PC-9 (cell line): ENCODE results near the gene FXYD4.

ENCODE experiments used
- CTCF ChIP-seq: fragments of 200-600 bp; sonication (generic); conservative IDR thresholded peaks from 2 replicates; pipeline ENCODE4 v1.6.1; 2017; ENCODE audit warnings: mixed run types, antibody characterized with exemption, mild to moderate bottlenecking, moderate library complexity
- EZH2 ChIP-seq: fragments of 200-600 bp; sonication (generic); IDR thresholded peaks from 2 replicates; pipeline ENCODE4 v1.8.0; 2017; ENCODE audit warnings: antibody characterized with exemption, low read depth

DNA sequence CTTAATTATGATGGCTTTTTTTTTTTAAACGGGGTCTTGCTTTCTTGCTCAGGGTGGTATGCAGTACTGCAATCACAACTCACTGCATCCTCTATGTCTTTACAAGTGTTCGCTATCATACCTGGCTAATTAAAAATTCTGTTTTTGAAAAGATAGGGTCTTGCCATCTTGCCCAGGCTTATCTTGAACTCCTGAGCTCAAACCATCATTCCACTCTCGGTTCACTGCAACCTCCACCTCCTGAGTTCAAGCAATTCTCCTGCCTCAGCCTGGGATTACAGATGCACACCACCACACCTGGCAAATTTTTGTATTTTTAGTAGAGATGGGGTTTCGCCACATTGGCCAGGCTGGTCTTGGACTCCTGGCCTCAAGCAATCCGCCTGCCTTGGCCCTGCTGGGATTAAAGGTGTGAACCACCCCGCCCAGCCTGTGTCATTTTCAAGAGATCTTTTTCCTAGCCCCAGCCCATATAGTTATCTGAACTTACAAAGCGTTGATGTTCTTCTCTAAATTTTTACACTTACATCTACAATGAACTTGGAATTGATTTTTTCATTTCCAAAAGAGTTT is 31.5 kb downstream of the FXYD4 start:
- TF ChIP-seq CTCF (no peak), EZH2 (no peak)
